Right lobe of liver (tissue), 4 donors: ENCODE results near the gene PDLIM7.

Source experiments
- POLR2A ChIP-seq: fragments of 450-650 bp; IDR thresholded peaks from one replicate; pipeline ENCODE4 v1.6.1; 2017; ENCODE audit warnings: antibody characterized with exemption, mild to moderate bottlenecking
- TF ChIP-seq, protein P1 (sequence below), 4 donors: fragments of 200-600 bp in 3 of 4; fragments of 450-650 bp in 1 of 4; IDR thresholded peaks; one replicate each; pipeline versions ENCODE4 v1.5.1 to v1.8.0; 2016 to 2022; ENCODE audit warnings: antibody characterized with exemption in 4 of 4, mild to moderate bottlenecking in 2 of 4
- donor health status: DM: no; HTN: no; CAD: no.
- donor health status: DM: no; HTN: no; CAD: no.
- donor health status: DM: no; HTN: yes; CAD: no.

- TF ChIP-seq, protein P1, sequence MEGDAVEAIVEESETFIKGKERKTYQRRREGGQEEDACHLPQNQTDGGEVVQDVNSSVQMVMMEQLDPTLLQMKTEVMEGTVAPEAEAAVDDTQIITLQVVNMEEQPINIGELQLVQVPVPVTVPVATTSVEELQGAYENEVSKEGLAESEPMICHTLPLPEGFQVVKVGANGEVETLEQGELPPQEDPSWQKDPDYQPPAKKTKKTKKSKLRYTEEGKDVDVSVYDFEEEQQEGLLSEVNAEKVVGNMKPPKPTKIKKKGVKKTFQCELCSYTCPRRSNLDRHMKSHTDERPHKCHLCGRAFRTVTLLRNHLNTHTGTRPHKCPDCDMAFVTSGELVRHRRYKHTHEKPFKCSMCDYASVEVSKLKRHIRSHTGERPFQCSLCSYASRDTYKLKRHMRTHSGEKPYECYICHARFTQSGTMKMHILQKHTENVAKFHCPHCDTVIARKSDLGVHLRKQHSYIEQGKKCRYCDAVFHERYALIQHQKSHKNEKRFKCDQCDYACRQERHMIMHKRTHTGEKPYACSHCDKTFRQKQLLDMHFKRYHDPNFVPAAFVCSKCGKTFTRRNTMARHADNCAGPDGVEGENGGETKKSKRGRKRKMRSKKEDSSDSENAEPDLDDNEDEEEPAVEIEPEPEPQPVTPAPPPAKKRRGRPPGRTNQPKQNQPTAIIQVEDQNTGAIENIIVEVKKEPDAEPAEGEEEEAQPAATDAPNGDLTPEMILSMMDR (IDR thresholded peaks at IDR 0.05) = no peak
- no peak for TF ChIP-seq POLR2A
These were observed 61.4 kb downstream of the PDLIM7 start for GRCh38 chr5:177435847-177436536.
